ENCODE results near the gene IHH. TPM values are rescaled to one million over a fixed set of nuclear protein-coding genes. Genes with fewer than 3 reads are reported as not detected.

The IHH gene
- not detected in 2 replicates for total RNA-seq

GRCh38 chr2:219060821-219061791, at the start of gene IHH:
Gene IHH (minus strand): TSS chr2:219060921. CDS start chr2:219060467, 454 bp downstream.

GRCh38 chr2:219041252-219041651, 19.5 kb downstream of the IHH start, which contains the start of gene CFAP65:
Gene CFAP65 (minus strand): TSS chr2:219041516. CDS start chr2:219039048, 2,468 bp downstream.

Other genes with a start within 250 kb of the IHH start
- not detected in 2 replicates for gene PRKAG3, start 229.1 kb downstream of the IHH start, total RNA-seq
- not detected in 2 replicates for gene WNT6, start 201.1 kb downstream of the IHH start, total RNA-seq
- not detected in 2 replicates for gene WNT10A, start 180.1 kb downstream of the IHH start, total RNA-seq
- not detected in 2 replicates for gene CDK5R2, start 101.3 kb downstream of the IHH start, total RNA-seq
- gene FEV, start 75.7 kb downstream of the IHH start, total RNA-seq, result not detected in 2 replicates
- not detected in 2 replicates for gene CRYBA2, start 67.5 kb downstream of the IHH start, total RNA-seq
- gene CFAP65, start 19.4 kb downstream of the IHH start, total RNA-seq, result not detected in 2 replicates
- gene NHEJ1, start 99.9 kb upstream of the IHH start, total RNA-seq, result 13.0 and 16.1 TPM in 2 replicates
- 0.65 and 1.1 TPM in 2 replicates for gene SLC23A3, start 109.1 kb upstream of the IHH start, total RNA-seq
- 15.3 and 19.3 TPM in 2 replicates for gene CNPPD1, start 116.0 kb upstream of the IHH start, total RNA-seq
- 40.9 and 60.9 TPM in 2 replicates for gene RETREG2, start 117.4 kb upstream of the IHH start, total RNA-seq
- 21.4 and 21.6 TPM in 2 replicates for gene ZFAND2B, start 145.9 kb upstream of the IHH start, total RNA-seq
- gene ABCB6, start 158.0 kb upstream of the IHH start, total RNA-seq, result 23.7 and 44.2 TPM in 2 replicates
- 31.2 and 31.5 TPM in 2 replicates for gene ATG9A, start 168.7 kb upstream of the IHH start, total RNA-seq
- 17.2 and 23.1 TPM in 2 replicates for gene ANKZF1, start 168.9 kb upstream of the IHH start, total RNA-seq
- 4.0 and 6.2 TPM in 2 replicates for gene GLB1L, start 184.5 kb upstream of the IHH start, total RNA-seq
- gene STK16, start 184.6 kb upstream of the IHH start, total RNA-seq, result 23.7 and 42.6 TPM in 2 replicates
- not detected in 2 replicates for gene TUBA4B, start 192.3 kb upstream of the IHH start, total RNA-seq
- 5.3 and 8.8 TPM in 2 replicates for gene TUBA4A, start 193.0 kb upstream of the IHH start, total RNA-seq
- 13.2 and 13.3 TPM in 2 replicates for gene DNAJB2, start 218.4 kb upstream of the IHH start, total RNA-seq
- gene PTPRN, start 248.5 kb upstream of the IHH start, total RNA-seq, result under 0.01 and 1.5 TPM in 2 replicates